GM19023 (cell line): ENCODE measurements around the gene SORCS2.
"Not testable (repeated sequence)": the region's sequence is repeated elsewhere in the genome, so short reads cannot be mapped to it uniquely, and the experiment has no call there.

ENCODE experiments used
- ATAC-seq: cut with Tn5 transposase; IDR thresholded peaks from one replicate; pipeline ENCODE4 v1.9.1; 2021; ENCODE audit warnings: mild to moderate bottlenecking, moderate library complexity; ENCODE audit not compliant: unreplicated experiment

The SORCS2 gene

DNA sequence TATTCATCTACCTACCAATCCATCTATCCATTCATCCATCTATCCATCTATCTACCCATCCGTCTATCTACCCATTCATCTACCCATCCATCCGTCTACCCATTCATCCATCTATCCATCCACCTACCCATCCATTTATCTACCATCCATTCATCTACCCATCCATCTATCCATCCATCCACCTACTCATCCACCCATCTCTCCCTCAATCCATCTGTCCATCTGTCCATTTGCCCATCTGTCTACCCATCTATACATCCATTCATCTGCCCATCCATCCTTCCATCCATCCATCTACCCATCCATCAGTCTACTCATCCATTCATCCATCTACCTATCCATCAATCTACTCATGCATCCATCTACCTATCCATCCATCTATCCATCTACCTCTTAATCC lies 369.2 kb downstream of the SORCS2 start:
- no peak for ATAC-seq

DNA sequence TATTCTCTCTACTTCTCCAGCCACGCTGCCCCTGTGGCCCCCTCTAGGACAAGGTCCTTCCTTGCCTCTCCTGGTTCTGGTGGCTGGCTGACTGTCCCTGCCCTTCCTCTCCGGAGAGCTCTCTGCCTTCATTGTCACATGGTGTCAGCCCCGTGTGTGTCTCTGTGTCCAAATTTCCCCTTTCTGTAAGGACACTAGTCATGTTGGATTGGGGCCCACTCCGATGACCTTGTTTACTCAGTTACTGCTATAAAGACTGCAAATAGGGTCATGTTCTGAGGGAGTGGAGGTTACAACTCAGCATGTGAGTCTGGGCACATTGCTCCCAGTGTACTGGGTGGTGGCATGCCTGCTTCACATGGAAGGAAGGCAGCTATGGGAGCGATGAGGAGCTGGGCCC lies 371.9 kb downstream of the SORCS2 start:
- ATAC-seq: no peak

DNA sequence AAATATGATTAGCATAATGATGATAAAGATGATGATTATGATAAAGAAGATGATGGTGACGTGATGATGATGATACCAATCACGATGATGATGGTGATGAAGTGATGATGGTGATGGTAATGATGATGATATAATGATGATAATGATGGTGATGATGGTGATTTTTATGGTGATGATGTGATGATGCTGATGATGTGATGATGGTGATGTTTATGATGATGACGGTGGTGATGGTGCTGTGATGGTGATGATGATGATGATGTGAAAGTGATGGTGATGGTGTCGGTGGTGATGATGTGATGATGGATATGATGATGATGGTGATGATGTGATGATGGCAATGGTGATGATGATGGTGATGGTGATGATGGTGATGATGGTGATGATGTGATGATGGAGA lies 373.1 kb downstream of the SORCS2 start:
- ATAC-seq: no peak

DNA sequence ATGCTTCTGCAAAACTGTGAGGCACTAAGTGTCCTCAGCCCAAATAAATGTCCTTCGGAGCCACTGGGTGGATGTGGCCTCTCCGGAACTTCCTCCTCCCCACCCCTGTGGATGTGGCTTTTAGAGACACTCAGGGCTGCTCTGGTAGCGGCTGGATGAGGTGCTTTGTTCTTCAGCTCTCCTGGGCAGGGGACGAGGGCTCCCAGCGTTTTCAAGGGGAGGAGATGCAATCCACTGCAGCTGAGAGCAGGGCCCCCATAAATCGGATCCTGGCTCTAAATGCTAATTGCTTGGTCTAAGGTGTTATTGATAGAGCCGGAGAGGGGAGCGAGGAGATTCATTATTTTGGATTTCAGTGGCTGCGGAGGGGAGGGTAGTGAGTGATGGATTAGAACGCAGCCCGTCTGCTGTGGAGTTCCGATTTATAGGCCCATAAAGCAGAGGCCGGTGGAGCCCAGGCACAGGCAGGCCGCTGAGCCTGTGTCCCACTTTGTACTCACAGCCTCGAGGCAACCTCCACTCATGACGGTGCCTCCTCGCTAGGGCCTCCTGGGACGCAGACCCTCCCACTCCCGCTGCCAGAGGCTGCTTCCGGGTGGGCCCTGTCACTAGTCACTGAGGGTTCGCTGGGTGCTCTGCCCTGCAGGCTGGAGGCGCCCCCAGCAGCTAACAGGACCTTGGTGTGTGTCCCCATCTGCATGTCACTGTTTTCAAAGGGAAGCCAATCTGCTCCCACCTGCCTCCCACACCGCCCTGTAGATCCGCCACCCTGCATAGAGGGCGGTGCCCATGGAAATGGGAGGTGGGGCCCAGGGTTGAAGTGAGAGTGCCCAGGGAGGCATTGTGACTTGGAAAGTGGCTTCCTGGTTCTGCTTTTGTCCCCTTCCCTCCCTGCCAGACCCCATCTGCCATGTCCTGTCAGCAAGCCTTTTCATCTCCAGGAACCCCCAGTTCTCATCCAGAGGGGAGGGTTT lies 377.8 kb downstream of the SORCS2 start:
- ATAC-seq: no peak

DNA sequence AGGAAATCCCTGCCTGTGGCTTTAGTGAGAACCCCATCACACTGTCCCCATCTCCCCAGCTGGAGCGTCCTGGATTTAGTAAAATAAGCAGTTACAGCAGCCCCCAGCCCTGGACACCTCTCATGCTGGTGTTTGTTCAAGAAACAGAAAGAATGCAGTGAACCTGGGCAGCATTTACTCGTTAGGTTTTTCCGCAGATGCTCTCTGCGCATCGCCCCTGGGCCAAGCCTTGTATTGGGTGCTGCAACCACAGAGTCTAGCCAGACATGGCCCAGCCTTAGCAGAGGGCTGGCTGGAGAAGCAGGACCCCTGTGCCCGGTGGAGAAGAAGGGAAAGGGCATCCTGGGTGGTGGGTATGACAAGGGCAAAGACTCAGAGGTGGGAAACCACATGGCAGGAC lies 378.7 kb downstream of the SORCS2 start:
- no peak for ATAC-seq

DNA sequence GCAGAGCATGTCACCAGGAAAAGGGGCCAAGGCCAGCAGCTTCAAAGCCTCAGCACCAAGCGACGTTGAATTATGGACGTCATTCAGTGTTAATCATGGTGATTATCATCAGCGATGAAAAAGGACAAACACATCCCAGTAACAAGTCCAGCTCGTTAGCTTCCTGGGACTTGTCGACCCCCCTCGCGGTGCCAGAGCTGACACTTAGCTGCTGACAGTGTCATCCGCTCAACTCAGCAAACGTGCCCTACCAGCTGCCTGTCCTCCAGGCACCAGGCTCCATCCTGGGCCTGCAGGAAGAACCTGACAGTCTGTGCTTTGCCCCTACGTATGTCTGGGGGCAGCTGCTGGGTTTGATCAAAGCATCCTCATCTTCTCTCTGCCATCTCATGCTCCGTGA lies 379.4 kb downstream of the SORCS2 start:
- no peak for ATAC-seq

DNA sequence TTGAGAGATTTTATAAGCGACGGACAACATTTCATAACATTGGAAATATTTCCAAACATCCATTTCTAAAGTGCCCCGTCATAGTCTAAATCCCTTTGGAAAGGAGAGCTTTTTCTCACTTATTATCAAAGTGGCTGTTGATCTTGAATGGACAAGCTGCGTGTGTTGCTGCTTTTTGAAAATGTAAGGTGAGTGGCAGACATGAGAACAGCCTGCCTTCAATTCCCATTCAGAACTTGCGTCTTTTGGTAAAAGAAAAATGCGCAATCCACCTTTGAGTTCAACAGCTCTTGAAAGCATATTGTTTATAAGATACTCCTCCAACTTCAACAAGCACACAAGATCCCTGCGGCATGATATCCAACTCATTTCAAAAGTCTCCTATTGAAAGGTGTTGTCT lies 380.6 kb downstream of the SORCS2 start:
- ATAC-seq: no peak

DNA sequence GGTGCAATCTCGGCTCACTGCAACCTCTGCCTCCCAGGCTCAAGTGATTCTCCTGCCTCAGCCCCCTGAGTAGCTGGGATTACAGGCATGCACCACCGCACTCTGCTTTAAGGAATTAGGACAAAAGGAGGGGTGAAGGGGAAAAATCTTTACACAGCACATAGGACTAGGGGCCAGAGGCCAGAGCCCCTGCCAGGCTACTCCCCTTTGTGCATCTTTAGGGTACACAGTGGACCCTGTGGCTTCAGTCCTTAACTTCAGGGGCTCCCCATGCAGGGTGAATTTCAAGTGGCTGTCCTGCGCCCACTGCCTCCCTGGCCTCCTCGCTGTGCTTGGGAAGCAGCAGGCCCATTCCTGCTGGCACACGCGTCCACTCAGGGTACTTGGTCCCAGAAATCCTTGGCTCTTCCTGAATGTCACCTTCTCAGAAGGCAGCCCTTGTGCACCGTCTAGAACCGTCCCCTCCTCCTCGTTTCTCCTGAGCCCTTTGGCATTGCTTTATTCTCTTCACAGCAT lies 381.3 kb downstream of the SORCS2 start:
- no peak for ATAC-seq

DNA sequence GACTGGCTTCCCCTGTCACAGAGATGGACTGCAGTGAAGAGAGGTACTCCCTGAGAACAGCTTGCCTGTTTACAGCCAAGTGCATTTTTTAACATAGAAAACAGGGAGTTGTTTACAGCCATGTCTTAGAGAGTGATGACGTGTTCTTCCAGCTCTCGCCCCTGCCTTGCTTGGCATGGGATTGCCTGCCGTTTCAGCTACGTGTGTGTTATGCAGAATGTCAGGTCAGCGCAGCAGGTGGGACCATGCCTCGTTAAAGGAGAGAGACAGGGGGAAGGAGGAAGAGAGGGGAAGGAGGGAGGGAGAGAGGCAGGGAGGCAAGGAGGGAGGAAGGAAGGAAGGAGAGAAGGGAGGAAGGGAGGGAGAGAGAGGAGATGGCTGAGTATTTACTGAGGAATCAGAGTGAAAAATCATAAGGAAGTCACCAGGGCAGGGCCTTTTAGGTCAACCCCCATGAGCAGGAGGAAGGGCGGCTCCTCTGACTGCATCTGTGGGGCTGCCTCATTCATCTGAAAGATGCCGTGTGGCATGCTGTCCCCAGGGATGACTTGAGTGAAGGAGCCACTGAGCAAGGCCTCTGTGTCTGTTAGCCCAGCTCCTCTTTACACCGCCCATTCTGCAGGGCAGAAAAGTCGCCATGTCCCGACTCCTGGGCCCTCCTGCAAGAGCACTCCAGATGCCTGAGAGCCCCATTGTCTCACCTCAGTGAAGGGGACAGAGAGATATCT lies 382.1 kb downstream of the SORCS2 start:
- no peak for ATAC-seq

DNA sequence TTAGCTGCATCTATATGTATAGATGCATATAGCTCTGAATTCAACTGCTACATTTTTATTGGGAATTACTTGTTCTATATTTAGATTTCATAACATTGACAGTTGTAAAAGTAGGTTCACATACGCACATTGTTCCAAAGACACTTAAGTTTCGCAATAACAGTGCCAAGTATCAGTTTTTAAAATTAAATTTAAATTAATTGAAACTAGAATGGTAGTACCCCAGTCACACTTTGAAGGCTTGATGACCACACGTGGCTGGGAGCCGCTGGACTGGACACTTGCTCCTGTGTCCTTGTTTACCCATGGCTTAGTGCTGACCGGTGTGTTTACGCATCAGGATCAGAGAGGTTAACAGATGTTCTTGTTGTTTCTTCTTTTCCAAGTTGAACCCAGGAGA lies 383.1 kb downstream of the SORCS2 start:
- ATAC-seq: no peak

DNA sequence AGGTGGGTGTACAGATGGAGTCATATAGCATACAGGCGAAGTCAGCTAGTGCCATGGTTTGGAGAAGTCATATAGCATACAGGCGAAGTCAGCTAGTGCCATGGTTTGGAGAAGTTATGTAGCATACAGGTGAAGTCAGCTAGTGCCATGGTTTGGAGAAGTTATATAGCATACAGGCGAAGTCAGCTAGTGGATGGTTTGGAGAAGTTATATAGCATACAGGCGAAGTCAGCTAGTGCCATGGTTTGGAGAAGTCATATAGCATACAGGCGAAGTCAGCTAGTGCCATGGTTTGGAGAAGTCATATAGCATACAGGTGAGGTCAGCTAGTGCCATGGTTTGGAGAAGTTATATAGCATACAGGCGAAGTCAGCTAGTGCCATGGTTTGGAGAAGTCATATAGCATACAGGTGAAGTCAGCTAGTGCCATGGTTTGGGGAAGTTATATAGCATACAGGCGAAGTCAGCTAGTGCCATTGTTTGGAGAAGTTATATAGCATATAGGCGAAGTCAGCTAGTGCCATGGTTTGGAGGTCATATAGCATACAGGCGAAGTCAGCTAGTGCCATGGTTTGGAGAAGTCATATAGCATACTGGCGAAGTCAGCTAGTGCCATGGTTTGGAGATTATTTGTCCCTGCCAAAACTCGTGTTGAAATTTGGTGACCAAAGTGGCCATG lies 385.2 kb downstream of the SORCS2 start:
- ATAC-seq: not testable (repeated sequence)

DNA sequence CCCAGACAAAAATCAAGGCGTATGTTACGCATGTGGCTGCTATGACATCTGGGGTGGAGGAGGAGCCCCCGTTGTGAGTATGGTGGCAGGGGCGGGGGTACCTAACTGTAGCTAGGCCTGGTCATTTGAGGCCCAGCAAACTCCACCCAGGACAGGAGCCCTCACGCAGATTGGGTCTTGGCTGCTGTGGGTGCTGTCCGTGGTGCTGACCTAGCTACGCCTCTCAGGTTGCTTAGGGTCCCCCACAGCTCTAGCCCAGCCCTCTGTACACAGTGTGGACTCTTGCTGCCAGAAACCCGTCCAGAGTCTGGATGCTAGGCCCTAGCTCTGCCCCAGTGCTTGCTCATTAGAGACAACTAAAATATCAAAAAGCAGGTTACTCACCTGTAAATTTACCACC lies 389.1 kb downstream of the SORCS2 start:
- no peak for ATAC-seq

DNA sequence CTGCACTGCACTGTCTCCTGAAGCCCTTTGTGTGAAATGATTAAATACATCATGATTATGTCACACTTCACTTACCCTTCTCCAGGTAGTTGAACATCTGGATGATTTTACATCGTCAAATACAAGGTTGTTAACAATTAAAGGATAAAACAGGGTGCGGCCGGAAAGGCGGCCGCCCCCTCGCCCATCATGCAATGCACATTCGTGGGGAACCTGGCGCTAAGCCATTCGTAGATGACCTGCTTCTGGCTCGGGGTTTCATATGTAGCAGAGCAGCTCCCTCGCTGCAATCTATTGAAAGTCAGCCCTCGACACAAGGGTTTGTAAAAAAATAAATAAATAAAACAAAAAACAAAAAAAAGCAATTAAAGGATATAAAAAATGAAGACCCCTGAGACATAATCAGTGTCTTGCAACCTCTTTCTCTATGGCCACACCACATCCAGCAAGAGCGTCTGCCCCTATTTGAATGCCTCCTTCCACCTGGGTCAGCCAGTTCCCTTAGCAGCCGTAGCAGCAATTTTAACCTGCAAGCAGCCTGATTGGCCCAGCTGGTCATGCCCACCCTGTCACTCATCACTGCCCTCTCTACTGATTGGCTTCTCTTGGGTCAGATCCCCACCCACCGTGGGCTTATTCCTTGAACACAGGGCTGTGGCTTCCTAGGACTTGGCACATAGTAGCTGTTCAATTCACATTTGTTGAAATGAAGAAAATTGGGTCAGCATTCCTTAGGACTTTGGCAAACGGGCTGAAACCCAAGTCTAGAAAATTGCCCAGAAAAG lies 390.2 kb downstream of the SORCS2 start:
- ATAC-seq: no peak

DNA sequence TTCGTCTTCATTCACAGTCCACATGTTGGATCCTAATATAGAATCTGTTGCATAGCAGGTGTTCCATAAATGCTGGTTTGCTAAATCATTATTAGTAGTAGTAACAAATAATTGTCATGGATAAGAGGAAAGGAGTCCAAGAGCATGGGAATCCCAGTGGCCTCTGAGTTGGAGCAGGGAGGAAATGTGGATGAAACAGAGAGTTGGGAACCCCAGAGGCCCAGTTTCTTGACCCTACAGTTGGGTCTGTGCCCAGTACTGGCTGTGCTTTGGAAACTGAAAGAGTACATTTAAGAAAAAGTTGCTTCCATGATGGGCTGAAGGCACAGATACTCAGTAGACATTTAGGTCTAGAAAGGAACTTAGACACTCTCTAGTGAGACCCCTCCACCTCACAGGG lies 391.8 kb downstream of the SORCS2 start:
- no peak for ATAC-seq

DNA sequence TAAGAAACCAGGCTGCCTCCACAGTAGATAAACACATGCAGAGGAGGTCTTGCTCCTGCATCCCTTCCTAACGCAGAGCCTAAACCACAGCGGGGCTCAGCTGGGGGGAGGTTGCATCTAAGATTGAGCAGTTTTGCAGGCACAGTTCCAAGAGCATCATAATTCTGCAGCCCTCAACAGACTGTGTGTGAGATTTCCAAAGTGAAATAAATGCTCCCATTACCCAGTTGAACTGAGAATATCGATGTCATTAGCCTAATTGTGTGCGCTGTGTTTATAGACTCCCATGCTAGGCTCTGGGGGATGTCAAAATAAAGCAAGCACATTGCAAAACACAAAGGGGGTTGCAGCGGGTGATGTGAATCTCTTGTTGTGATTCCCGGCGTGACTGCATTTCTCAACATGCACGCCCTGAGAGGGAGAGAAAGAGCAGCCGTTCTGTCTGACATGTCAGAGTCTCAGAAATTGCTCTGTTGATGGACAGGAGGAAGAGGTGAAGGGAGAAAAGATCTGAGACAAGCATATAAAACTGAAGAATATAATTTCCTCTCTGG lies 392.3 kb downstream of the SORCS2 start:
- no peak for ATAC-seq

DNA sequence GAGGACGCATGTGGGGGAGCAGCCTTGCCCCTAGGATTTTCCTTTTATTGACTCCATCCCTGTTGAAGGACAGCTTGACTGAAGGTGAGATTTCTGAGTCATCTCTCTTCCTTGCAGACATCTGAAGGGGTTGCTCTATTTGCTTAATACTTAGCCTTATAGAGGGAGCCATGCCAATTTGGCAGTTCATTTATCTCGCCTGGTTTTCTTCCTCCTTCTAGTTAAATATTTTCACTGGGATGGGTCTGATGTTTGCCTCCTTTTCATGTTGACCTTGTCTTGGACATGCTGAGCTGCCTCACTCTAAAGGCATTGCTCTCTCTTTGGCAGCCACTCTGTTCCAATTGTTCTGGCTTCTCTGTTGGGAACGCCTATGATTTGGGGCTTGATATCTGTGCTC lies 393.4 kb downstream of the SORCS2 start:
- ATAC-seq: no peak

DNA sequence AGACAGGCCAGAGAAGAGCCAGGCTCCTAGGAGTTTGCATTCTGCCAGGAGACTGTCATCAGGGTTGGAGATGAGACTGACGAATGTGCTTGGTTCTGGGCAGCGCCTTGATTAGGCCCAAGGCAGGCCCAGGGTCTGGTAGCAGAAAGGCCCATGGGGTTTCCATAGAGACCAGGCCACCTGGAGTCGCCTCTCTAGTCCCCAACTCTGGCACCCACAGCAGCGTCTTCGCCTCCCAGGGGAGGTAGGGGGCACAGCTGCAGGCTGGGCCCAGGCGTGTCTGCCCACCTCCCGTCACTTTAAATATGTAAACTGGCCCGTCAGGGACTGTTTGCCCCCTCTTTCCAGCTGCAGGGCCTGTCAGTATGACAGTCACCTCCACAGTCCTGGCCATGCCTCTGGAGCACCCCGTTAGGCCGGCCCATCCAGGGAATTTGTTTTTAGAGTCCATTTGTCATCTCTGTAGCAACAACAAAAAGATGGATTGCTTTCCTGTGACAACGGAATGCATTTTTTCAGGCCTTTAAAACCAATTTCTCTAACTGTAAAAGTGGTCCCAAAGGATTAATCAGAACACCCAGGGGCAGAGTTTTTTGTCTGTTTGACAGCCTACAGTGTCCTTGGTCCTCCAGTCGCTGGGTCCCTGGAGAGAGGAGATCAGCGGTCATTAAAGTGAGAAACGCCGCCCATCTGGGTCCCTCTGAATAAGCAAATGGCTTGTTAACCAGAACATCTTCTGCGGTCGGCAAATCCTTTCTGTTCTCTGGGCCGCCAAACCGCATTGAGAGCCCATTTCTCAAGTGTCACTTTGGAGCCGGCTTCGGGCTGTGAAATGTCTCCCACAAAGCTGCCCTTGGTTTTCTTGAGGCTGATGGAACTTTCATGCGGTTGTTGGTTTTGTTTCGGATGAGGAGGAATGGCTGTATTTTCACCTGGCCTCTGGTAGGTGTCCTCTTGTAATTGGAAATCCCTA lies 395.4 kb downstream of the SORCS2 start:
- ATAC-seq: no peak

DNA sequence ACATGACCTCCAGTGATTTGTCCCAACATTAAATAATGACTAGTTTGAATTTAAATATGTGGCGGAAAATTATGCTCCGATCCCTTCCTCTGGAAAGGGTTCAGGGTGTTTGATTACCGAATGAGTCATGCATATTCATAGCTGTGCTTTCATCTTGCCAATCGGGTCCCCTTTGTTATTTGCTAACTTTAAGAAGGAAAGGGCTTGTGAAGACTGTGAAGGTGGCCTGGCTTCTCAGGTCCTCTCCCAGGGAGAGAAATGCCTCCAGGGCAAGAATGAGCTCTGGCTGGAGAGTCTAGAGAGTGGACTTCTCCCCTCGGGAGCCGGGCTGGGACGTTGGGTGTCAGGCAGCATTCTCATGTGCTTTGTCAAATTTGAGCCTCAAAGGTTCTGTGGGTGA lies 397.9 kb downstream of the SORCS2 start:
- no peak for ATAC-seq

DNA sequence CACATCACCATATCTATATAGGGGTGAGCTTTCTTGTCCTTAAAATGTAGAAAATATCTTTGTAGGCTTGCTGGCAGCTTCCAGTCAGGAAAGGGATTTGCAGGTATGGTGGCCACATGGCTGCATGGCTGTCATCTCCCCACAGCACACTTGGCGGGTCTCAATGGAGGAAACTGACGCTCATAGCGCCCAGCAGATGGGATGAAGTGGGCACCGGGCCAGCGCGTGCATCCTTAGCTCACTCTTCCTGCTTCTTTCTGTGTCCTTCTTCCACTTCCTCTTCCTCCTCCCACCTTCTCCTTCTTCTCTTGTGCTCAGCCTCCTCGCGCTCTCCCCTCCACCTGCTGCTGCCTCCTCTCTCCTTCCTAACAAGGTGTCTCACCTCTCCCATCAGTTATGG lies 398.6 kb downstream of the SORCS2 start:
- no peak for ATAC-seq
